ENCODE measurements around the gene SCN5A.

Gene SCN5A

DNA sequence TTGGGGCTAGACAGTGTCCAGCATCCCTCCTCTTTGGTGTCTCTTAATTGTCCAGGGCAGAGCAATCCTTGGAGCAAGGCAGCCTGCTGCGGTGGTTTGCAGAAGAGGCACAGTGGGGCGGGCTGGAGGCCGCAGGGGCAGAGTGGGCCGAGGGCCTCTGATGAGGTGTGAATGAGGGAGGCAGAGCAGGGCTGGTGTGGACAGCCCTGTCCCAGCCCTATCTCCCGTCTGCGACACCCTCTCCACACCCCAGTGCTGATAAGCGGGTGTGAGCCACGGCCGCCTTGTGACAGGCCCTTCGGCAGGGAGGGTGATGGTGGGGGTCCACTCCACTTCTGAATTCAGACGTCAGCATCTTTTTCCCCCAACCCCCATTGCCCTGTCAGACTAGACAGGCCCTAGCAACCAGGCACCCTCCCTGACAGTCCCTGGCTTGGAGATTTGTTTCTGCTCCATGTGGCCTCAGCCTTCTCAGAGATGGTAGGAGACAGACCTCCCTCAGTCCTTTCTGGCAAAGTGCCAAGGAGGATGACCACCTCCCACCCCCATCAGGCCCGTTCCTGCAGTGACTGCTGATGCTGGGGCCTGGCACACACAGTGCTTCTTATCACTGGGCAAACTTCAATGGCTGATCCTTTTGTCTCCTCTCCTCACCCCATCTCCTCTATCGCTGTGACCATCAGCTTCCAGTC, 116.1 kb downstream of the SCN5A start:
- no peak for DNase-seq

DNA sequence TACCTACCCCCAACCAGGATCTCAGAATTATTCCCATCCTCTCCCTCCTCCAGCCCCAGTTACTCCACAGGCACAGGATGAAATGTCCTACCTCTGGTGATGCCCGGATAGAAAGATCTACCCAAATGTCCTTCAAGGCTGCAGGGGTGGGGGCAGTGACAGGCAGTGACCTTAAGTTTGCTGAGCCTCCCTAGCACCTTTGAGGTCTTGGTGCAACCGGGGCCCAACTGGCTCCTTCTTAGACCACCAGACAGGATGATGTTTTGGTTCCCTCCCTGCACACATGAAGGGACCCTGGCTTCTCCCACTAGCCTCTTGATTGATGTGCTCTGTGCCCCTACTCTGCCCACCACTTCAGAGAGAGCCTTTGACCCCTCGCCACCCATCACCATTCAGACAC, 117.0 kb downstream of the SCN5A start:
- DNase-seq = no peak

GRCh38 chr3:38528457-38528856, 121.0 kb downstream of the SCN5A start:
- DNase-seq = no peak

DNA sequence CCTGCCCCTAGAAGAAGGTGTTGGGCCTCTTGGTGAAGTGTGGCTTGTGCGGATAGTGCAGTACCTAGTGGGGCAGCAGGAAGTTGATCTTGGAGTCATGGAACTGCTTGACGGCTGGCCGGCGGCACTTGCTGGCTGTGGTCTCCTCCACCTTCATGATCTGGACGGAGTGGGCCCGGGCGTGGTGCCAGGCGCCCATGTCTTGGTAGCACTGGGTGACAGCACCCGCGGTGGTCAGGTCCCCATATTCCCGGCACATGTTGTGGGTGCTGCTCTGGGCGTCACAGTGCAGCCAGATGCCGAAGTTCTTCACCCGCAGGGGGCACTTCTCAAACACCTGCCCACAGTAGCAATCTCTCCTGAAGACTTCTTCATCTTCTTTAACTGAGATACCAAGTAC, 122.7 kb downstream of the SCN5A start:
- no peak for DNase-seq

DNA sequence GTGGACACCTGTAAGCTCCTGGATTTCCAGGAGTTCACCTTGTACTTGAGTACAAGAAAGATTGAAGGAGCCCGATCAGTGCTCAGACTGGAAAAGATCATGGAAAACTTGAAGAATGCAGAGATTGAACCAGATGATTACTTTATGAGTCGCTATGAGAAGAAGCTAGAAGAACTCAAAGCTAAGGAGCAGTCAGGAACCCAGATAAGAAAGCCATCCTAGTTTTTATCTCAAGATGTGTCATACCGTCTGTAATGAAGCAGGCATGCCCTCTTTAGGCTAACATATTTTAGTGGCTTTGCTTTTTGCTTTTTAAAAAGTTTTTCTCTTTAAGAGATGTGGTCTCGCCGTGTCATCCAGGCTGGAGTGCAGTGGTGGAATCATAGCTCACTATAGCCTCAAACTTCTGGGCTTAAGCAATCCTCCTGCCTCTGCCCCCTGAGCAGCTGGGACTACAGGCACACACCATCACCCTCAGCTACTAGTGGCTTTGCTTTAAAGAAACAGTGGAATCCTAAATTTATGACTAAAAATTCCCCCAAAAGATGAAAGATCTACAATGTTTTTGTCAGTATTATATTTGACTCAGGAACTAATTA, 125.2 kb downstream of the SCN5A start:
- DNase-seq = no peak

DNA sequence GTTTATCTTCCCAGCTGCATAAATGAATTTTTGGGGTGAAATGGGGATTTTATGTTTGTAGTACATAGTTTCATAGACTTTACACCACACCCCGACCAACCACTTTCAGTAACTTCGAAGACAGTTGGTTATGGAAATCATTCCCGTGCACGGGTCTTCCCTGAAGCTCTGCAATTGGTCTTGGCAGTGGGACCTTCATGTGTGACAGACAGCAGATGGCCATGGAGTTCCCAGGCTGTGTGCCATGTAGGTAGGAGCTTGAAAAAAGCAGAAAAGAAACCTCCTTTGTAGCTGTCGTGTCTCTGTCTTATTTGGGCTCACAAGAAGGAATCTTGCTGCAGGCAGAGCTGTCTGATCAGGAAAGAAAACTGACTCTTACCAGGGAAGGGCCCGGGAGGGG, 127.5 kb downstream of the SCN5A start:
- no peak for DNase-seq

DNA sequence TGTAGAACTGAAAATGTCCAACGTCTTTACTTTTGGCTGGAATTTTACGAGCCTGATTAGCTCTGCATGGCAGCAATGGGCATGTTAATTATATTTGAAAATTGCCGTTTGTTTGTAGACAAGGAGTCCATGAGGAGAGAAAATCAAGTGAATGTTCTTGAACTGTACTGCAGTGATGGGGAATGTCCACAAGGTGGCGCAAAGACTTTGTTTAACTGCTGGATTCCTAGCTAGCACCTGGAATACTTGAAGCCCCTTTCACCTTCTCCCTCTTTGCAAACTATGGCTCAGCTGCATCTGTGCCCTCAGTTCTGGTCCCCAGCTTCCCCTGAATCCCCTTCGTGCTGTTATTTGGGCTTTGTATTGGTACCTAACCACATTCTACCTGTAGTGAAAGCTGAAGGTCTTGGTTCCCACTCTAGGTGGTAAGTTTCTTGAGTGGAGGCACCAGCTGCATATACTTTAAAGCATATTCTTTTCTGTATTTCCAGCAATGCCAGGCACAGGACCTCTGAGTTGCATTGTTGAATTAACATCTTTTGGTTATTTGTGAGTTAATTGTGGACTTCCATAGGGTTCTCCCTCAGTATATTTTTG, 128.0 kb downstream of the SCN5A start:
- DNase-seq = peak; percentile 52

DNA sequence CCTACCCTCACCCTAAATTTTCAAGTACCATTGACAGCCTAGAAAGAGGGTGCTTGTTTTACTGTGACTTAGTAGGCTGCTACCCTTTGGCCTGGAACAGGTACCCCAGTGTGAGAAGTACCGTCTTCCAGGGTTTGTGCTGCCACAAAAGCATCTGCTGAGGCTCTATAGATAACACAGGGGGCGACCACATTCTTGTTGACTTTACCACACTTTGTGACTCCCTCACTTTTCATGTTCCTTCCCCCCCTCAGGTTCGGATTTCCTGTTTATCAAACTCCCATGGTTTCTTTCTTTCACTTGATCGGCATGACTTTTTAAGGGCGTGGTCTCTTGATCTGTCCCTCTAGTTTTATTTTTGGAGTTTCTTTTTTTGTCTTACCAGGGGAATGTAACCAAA, 129.8 kb downstream of the SCN5A start:
- DNase-seq = no peak

- no peak for DNase-seq
These were observed 130.5 kb downstream of the SCN5A start for GRCh38 chr3:38519000-38519399.

DNA sequence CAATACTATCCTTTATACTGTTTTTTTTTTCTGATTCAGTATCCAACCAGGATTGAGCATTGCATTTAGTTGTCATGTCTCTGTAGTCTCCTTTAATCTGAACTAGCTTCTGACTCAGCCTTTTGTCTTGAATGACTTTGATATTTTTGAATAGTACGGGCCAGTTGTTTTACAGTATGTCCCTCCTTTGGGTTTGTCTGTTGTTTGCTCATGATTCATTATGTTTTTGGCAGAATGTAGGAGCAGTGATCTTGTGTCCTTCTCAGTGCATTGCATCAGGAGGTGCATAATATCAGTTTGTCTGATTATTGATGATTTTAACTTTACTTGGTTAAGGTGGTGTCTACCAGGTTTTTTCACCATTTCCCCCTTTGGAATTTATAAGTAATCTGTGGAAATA, 132.8 kb downstream of the SCN5A start:
- no peak for DNase-seq

DNA sequence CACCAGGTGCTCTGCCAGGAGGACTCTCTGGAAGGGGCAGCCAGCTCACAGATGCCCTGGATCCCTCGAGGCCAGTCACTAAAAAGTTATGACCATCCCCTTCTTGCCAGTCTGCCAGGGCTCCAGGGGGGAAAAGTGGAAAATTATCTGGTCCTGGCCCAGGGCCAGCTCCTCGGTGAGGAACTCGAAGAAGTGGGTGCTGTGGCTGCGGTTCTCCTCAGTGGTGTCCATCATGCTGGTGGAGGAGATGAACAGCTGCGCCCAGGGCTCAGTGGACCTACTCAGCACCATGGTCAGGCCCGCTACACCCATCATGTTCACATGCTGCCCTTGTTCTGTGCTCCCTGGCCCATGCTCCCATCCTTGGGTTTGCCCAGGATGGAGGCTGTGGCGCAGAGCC, 134.1 kb downstream of the SCN5A start:
- no peak for DNase-seq

- no peak for DNase-seq
These were observed 137.9 kb downstream of the SCN5A start for GRCh38 chr3:38511546-38511945.

GRCh38 chr3:38510631-38511030, 138.9 kb downstream of the SCN5A start:
- DNase-seq = no peak

DNA sequence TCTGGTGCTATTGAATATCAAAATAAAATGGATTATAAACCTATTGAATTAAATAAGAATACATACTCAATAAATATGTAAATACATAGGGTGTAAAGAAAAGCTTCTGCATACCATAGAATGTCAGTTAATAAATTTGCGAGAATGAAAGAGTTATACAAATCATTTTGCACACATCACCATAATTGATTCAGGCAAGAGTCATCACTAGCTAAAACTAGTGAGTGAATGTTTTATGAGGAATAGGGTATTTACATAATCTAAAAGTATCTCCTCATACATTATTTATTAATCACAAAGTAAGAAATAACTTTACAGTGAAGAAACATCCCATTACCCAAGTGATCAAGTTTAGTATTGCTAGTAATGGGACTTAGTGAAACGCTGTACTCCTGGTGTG, 139.8 kb downstream of the SCN5A start:
- no peak for DNase-seq

- DNase-seq = no peak
These were observed 142.4 kb downstream of the SCN5A start for GRCh38 chr3:38507120-38507519.

GRCh38 chr3:38500688-38501417, 148.6 kb downstream of the SCN5A start:
- DNase-seq = no peak

Data from NCI-H2171 treated with DMSO at 0.1 percent for 48 hours (cell line).